ENCODE results near the gene EIF4B.

DNA sequence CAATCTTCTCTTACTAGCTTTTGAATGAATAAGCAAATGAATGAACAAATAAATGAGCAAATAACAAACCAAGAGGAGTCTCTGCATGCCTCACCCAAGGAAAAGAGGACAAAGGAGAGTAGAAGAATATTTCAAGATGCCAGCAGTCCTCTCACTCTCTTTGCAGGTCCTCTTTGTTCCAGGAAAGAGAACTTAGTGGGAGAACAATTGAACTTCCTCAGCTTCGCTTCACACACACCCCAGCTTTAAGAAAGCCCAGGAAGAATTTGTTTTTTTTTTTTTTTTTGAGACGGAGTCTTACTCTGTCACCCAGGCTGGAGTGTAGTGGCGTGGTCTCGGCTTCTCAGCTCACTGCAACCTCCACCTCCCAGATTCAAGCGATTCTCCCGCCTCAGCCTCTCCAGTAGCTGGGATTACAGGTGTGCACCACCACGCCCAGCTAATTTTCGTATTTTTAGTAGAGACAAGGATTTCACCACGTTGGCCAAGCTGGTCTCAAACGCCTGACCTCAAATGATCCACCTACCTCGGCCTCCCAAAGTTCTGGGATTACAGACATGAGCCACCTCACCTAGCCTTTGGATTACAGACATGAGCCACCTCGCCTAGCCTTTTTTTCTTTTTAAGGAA is 37.0 kb upstream of the EIF4B start:
- TF ChIP-seq, protein P1, sequence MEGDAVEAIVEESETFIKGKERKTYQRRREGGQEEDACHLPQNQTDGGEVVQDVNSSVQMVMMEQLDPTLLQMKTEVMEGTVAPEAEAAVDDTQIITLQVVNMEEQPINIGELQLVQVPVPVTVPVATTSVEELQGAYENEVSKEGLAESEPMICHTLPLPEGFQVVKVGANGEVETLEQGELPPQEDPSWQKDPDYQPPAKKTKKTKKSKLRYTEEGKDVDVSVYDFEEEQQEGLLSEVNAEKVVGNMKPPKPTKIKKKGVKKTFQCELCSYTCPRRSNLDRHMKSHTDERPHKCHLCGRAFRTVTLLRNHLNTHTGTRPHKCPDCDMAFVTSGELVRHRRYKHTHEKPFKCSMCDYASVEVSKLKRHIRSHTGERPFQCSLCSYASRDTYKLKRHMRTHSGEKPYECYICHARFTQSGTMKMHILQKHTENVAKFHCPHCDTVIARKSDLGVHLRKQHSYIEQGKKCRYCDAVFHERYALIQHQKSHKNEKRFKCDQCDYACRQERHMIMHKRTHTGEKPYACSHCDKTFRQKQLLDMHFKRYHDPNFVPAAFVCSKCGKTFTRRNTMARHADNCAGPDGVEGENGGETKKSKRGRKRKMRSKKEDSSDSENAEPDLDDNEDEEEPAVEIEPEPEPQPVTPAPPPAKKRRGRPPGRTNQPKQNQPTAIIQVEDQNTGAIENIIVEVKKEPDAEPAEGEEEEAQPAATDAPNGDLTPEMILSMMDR (IDR thresholded peaks at IDR 0.05): no peak
- TF ChIP-seq, protein P2, sequence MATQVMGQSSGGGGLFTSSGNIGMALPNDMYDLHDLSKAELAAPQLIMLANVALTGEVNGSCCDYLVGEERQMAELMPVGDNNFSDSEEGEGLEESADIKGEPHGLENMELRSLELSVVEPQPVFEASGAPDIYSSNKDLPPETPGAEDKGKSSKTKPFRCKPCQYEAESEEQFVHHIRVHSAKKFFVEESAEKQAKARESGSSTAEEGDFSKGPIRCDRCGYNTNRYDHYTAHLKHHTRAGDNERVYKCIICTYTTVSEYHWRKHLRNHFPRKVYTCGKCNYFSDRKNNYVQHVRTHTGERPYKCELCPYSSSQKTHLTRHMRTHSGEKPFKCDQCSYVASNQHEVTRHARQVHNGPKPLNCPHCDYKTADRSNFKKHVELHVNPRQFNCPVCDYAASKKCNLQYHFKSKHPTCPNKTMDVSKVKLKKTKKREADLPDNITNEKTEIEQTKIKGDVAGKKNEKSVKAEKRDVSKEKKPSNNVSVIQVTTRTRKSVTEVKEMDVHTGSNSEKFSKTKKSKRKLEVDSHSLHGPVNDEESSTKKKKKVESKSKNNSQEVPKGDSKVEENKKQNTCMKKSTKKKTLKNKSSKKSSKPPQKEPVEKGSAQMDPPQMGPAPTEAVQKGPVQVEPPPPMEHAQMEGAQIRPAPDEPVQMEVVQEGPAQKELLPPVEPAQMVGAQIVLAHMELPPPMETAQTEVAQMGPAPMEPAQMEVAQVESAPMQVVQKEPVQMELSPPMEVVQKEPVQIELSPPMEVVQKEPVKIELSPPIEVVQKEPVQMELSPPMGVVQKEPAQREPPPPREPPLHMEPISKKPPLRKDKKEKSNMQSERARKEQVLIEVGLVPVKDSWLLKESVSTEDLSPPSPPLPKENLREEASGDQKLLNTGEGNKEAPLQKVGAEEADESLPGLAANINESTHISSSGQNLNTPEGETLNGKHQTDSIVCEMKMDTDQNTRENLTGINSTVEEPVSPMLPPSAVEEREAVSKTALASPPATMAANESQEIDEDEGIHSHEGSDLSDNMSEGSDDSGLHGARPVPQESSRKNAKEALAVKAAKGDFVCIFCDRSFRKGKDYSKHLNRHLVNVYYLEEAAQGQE (IDR thresholded peaks at IDR 0.05; ENCODE audit: insufficient read depth in 1 of 2, low read depth in 2 of 2, low read length in 1 of 2): no peak
